GM23338 (cell line): ENCODE measurements around the gene AADAC. TPM values are rescaled to one million over a fixed set of nuclear protein-coding genes. Genes with fewer than 3 reads are reported as not detected.

Experiments used
- ATAC-seq: fragments of 200-7000 bp; cut with Tn5 transposase; 3 replicates; pipeline ENCODE4 v1.9.1; 2020
- DNase-seq: peaks from one replicate; pipeline ENCODE4 v3.0.0-alpha.2; 2015; ENCODE audit warnings: low spot score
- H2AFZ ChIP-seq: fragments of 200-600 bp; sonication (generic); 2 replicates; pipeline ENCODE4 v1.8.0; 2016; ENCODE audit warnings: antibody characterized with exemption, mild to moderate bottlenecking, moderate library complexity
- H3F3A ChIP-seq: fragments of 200-600 bp; sonication (generic); replicated peaks from 2 replicates; pipeline ENCODE4 v1.8.0; 2017; ENCODE audit warnings: antibody characterized with exemption, mixed run types, low read depth
- H3K27ac ChIP-seq: fragments of 200-600 bp; sonication (generic); 2 replicates; pipeline ENCODE4 v1.6.1; 2016; ENCODE audit warnings: low read depth
- H3K27me3 ChIP-seq: fragments of 200-600 bp; sonication (generic); 2 replicates; pipeline ENCODE4 v1.8.0; 2016; ENCODE audit warnings: mild to moderate bottlenecking, mixed run types, moderate library complexity; ENCODE audit not compliant: insufficient read depth
- H3K36me3 ChIP-seq: fragments of 200-600 bp; sonication (generic); 2 replicates; pipeline ENCODE4 v1.8.0; 2016; ENCODE audit warnings: mild to moderate bottlenecking; ENCODE audit not compliant: insufficient read depth
- H3K4me1 ChIP-seq: fragments of 200-600 bp; sonication (generic); 2 replicates; pipeline ENCODE4 v1.8.0; 2016; ENCODE audit warnings: mild to moderate bottlenecking, moderate library complexity; ENCODE audit not compliant: insufficient read depth
- H3K4me2 ChIP-seq: fragments of 200-600 bp; sonication (generic); 2 replicates; pipeline ENCODE4 v1.7.1; 2017; ENCODE audit warnings: mixed run types
- H3K4me3 ChIP-seq: fragments of 200-600 bp; sonication (generic); 2 replicates; pipeline ENCODE4 v1.6.1; 2016; ENCODE audit warnings: mixed run types
- H3K79me2 ChIP-seq: fragments of 200-600 bp; sonication (generic); replicated peaks from 2 replicates; pipeline ENCODE4 v1.8.0; 2017; ENCODE audit warnings: mild to moderate bottlenecking; ENCODE audit not compliant: insufficient read depth
- H3K9me2 ChIP-seq: fragments of 200-600 bp; sonication (generic); 2 replicates; pipeline ENCODE4 v1.8.0; 2017; ENCODE audit not compliant: insufficient read depth
- H4K20me1 ChIP-seq: fragments of 200-600 bp; sonication (generic); replicated peaks from 2 replicates; pipeline ENCODE4 v1.8.0; 2017; ENCODE audit warnings: mild to moderate bottlenecking; ENCODE audit not compliant: insufficient read depth
- H3K27ac Mint-ChIP-seq: 2 replicates; pipeline ENCODE4 v1.8.0; 2020; ENCODE audit warnings: inconsistent platforms, mild to moderate bottlenecking, moderate library complexity, mixed read lengths
- H3K27me3 Mint-ChIP-seq: 3 replicates; pipeline ENCODE4 v1.8.0; 2022; ENCODE audit warnings: low read depth, mild to moderate bottlenecking, moderate library complexity, mixed read lengths, inconsistent platforms; ENCODE audit not compliant: insufficient read depth, poor library complexity
- H3K36me3 Mint-ChIP-seq: 3 replicates; pipeline ENCODE4 v1.8.0; 2021; ENCODE audit warnings: low read depth, mild to moderate bottlenecking, inconsistent platforms, moderate library complexity, mixed read lengths
- H3K4me1 Mint-ChIP-seq: 3 replicates; pipeline ENCODE4 v1.8.0; 2020; ENCODE audit warnings: mild to moderate bottlenecking, inconsistent platforms, mixed read lengths
- H3K4me3 Mint-ChIP-seq: 3 replicates; pipeline ENCODE4 v1.8.0; 2021; ENCODE audit warnings: moderate library complexity, mild to moderate bottlenecking, inconsistent platforms, mixed read lengths
- H3K9me3 Mint-ChIP-seq: 3 replicates; pipeline ENCODE4 v1.8.0; 2020; ENCODE audit warnings: moderate library complexity, mild to moderate bottlenecking, inconsistent platforms, mixed read lengths
- CREB1 ChIP-seq: fragments of 250-450 bp; sonication (Bioruptor Pico); IDR thresholded peaks from 2 replicates; pipeline ENCODE4 v1.5.0; 2020; ENCODE audit warnings: low read depth, mild to moderate bottlenecking, moderate library complexity
- ETS1 ChIP-seq: IDR thresholded peaks from 2 replicates; pipeline ENCODE4 v1.6.1; 2016; ENCODE audit warnings: antibody characterized with exemption
- EZH2phosphoT487 ChIP-seq: fragments of 200-600 bp; sonication (generic); IDR thresholded peaks from one replicate; pipeline ENCODE4 v1.8.1; 2018; ENCODE audit warnings: antibody characterized with exemption; ENCODE audit not compliant: unreplicated experiment
- NANOG ChIP-seq: IDR thresholded peaks from 2 replicates; pipeline ENCODE4 v1.6.1; 2016; ENCODE audit warnings: antibody characterized with exemption, borderline replicate concordance
- POLR2AphosphoS5 ChIP-seq: IDR thresholded peaks from 2 replicates; pipeline ENCODE4 v1.6.1; 2016; ENCODE audit warnings: antibody characterized with exemption, low read depth
- REST ChIP-seq: IDR thresholded peaks from one replicate; pipeline ENCODE4 v1.6.1; 2018; ENCODE audit warnings: antibody characterized with exemption; ENCODE audit not compliant: unreplicated experiment
- STAT1 ChIP-seq: IDR thresholded peaks from one replicate; pipeline ENCODE4 v1.6.1; 2016; ENCODE audit warnings: antibody characterized with exemption; ENCODE audit not compliant: unreplicated experiment
- ZNF331 ChIP-seq: fragments of 250-450 bp; sonication (Bioruptor Pico); IDR thresholded peaks from 2 replicates; pipeline ENCODE4 v1.5.0; 2020; ENCODE audit warnings: low read depth, mild to moderate bottlenecking, moderate library complexity
- polyA plus RNA-seq: library from polyadenylated mRNA; unstranded; fragments of >200 nt; fragmentation: Nextera tagmentation; extraction: Ambion mirVana; gene quantifications from 2 replicates; pipeline ENCODE4 v1.2.1, GENCODE V29; 2016
- total RNA-seq: library from RNA; depleted of rRNA; stranded (reverse); fragments of >200 nt; shearing (Covaris generic); gene quantifications from 2 replicates; pipeline ENCODE4 v1.2.3, GENCODE V29; 2014

Gene AADAC
- total and polyA plus RNA-seq, 2 experiments from 2014 or later, result not detected

GRCh38 chr3:151864423-151865101 is 50.6 kb downstream of the AADAC start:
- Mint-ChIP-seq H3K4me3 (no peak overlapping the region), H3K9me3 (no peaks in the 10 kb centered on the region), H3K36me3 (no peaks in the 10 kb centered on the region), H3K4me1 (no peaks in the 10 kb centered on the region), H3K27ac (no peak overlapping the region), H3K27me3 (peaks cover 3% of the 10 kb centered on the region)
- H3K9me2 ChIP-seq, result no peaks in the 10 kb centered on the region
- no peaks in the 10 kb centered on the region for H3F3A ChIP-seq
- TF ChIP-seq EZH2phosphoT487, result no peak
- TF ChIP-seq POLR2AphosphoS5, result no peak
- no peak for TF ChIP-seq ZNF331
- no peak for TF ChIP-seq STAT1
- TF ChIP-seq REST, result no peak
- no peak for TF ChIP-seq ETS1
- no peak for TF ChIP-seq CREB1 (CRISPR knock-in tag)
- no peaks in the 10 kb centered on the region for H3K4me1 ChIP-seq
- DNase-seq, result no peak
- H3K4me3 ChIP-seq, result no peak overlapping the region
- no peak for ATAC-seq
- H3K36me3 ChIP-seq, result no peaks in the 10 kb centered on the region
- H3K4me2 ChIP-seq, result no peak overlapping the region
- no peak overlapping the region; the same call in 1 of the 2 replicates for H2AFZ ChIP-seq
- H3K27me3 ChIP-seq, result no peaks in the 10 kb centered on the region
- no peak overlapping the region for H3K27ac ChIP-seq
- H4K20me1 ChIP-seq, result no peaks in the 10 kb centered on the region
- H3K79me2 ChIP-seq, result no peaks in the 10 kb centered on the region

GRCh38 chr3:151866711-151867410 is 52.9 kb downstream of the AADAC start:
- Mint-ChIP-seq H3K36me3 (no peaks in the 10 kb centered on the region), H3K27me3 (peaks cover 3% of the 10 kb centered on the region)

More at GRCh38 chr3:151866711-151867410, 52.9 kb downstream of the AADAC start:
- H3K79me2 ChIP-seq, result no peaks in the 10 kb centered on the region
- no peak overlapping the region for H3K4me3 ChIP-seq
- no peaks in the 10 kb centered on the region for H3K27me3 ChIP-seq
- no peaks in the 10 kb centered on the region for H3F3A ChIP-seq
- ATAC-seq, result no peak
- Mint-ChIP-seq H3K4me3 (no peak overlapping the region), H3K4me1 (peaks cover 2% of the 10 kb centered on the region; the same call in 1 of the 3 replicates), H3K9me3 (no peaks in the 10 kb centered on the region), H3K27ac (no peak overlapping the region)
- no peak overlapping the region for H3K4me2 ChIP-seq
- H3K4me1 ChIP-seq, result no peaks in the 10 kb centered on the region
- H3K9me2 ChIP-seq, result no peaks in the 10 kb centered on the region
- no peaks in the 10 kb centered on the region for H4K20me1 ChIP-seq
- no peak overlapping the region for H3K27ac ChIP-seq
- DNase-seq, result no peak
- H2AFZ ChIP-seq, result no peak overlapping the region
- H3K36me3 ChIP-seq, result no peaks in the 10 kb centered on the region
- no peak for TF ChIP-seq REST
- no peak for TF ChIP-seq EZH2phosphoT487
- TF ChIP-seq NANOG, result no peak
